ENCODE results near the gene GHR.

GRCh38 chr5:42507451-42508097 is 84.3 kb downstream of the GHR start:
- no peak for TF ChIP-seq CTCF (IDR thresholded peaks at IDR 0.05)
- TF ChIP-seq POLR2AphosphoS5 (IDR thresholded peaks at IDR 0.05; ENCODE audit: low read depth, low read length) = no peak
- no peak for TF ChIP-seq TCF7L2 (IDR thresholded peaks at IDR 0.05; ENCODE audit: low read depth, low read length)
- no peak for TF ChIP-seq SIN3A (IDR thresholded peaks at IDR 0.05; ENCODE audit: borderline replicate concordance, insufficient read depth, low read depth, low read length)
- no peak for TF ChIP-seq REST (IDR thresholded peaks at IDR 0.05; ENCODE audit: insufficient read depth in 1 of 2, low read depth in 2 of 2, low read length in 1 of 2)

All from Panc1 (cell line).